IMR-90 (cell line): ENCODE data around the gene EBF3. TPM values are rescaled to one million over a fixed set of nuclear protein-coding genes. Genes with fewer than 3 reads are reported as not detected.

ENCODE experiments used
- ATAC-seq: fragments of 200-7000 bp; cut with Tn5 transposase; 2 replicates; pipeline ENCODE4 v1.9.1; 2020; ENCODE audit warnings: low read depth, mild to moderate bottlenecking, moderate library complexity
- BruUV-seq: library from RNA; stranded (reverse); fragments of 400-500 nt; replicated peaks from 2 replicates; lab custom pipeline; 2021; lab: Mats Ljungman, UMichigan
- CTCF ChIA-PET: fragments of 300-600 bp; formaldehyde crosslinking; extraction: SDS; loops from one replicate; lab custom pipeline; 2021; ENCODE audit warnings: antibody characterized with exemption; lab: Yijun Ruan, JAX
- POLR2A ChIA-PET: fragments of 300-600 bp; sonication (Branson Sonifier 250); formaldehyde crosslinking; loops from one replicate; lab custom pipeline; 2022; ENCODE audit warnings: antibody characterized with exemption; ENCODE audit not compliant: unreplicated experiment; lab: Charles Lee
- DNase-seq: peaks from one replicate; pipeline ENCODE4 v3.0.0; 2013
- H2AFZ ChIP-seq: replicated peaks from 2 replicates; pipeline ENCODE3; 2013; ENCODE audit warnings: low read length, mild to moderate bottlenecking; ENCODE audit not compliant: poor library complexity
- H2AK5ac ChIP-seq: 2 replicates; pipeline ENCODE4 v1.6.1; 2013; ENCODE audit warnings: low read depth, low read length, inconsistent platforms
- H2AK9ac ChIP-seq: replicated peaks from 2 replicates; pipeline ENCODE3; 2013; ENCODE audit warnings: mild to moderate bottlenecking, low read depth, low read length, moderate library complexity; ENCODE audit not compliant: poor library complexity
- H2BK120ac ChIP-seq: 2 replicates; pipeline ENCODE4 v1.6.1; 2013; ENCODE audit warnings: low read depth, low read length, inconsistent platforms
- H2BK15ac ChIP-seq: 3 replicates; pipeline ENCODE4 v1.6.1; 2013; ENCODE audit warnings: low read depth, low read length, inconsistent platforms
- H2BK20ac ChIP-seq: 2 replicates; pipeline ENCODE4 v1.6.1; 2013; ENCODE audit warnings: low read depth, mild to moderate bottlenecking, inconsistent platforms, low read length, moderate library complexity
- H2BK5ac ChIP-seq: 2 replicates; pipeline ENCODE4 v1.6.1; 2013; ENCODE audit warnings: mild to moderate bottlenecking, low read depth, low read length, inconsistent platforms; ENCODE audit not compliant: poor library complexity, severe bottlenecking
- H3K14ac ChIP-seq: replicated peaks from 2 replicates; pipeline ENCODE4 v1.6.1; 2013; ENCODE audit warnings: low read depth, low read length, inconsistent platforms
- H3K18ac ChIP-seq: 2 replicates; pipeline ENCODE4 v1.6.1; 2013; ENCODE audit warnings: low read depth, low read length, control low read depth
- H3K23ac ChIP-seq: 2 replicates; pipeline ENCODE4 v1.6.1; 2013; ENCODE audit warnings: low read depth, low read length, inconsistent platforms
- H3K27ac ChIP-seq: 2 replicates; pipeline ENCODE4 v1.5.1; 2013; ENCODE audit warnings: mild to moderate bottlenecking, control low read depth, low read length; ENCODE audit not compliant: insufficient read depth
- H3K27me3 ChIP-seq: 2 replicates; pipeline ENCODE4 v1.6.1; 2013; ENCODE audit warnings: low read length; ENCODE audit not compliant: control insufficient read depth, insufficient read depth
- H3K36me3 ChIP-seq: 2 replicates; pipeline ENCODE4 v1.6.1; 2013; ENCODE audit warnings: low read length, mixed read lengths; ENCODE audit not compliant: control insufficient read depth, insufficient read depth
- H3K4ac ChIP-seq: 2 replicates; pipeline ENCODE4 v1.6.1; 2013; ENCODE audit warnings: low read depth, low read length, inconsistent platforms
- H3K4me1 ChIP-seq: 2 replicates; pipeline ENCODE4 v1.6.1; 2013; ENCODE audit warnings: low read length, mixed read lengths; ENCODE audit not compliant: control insufficient read depth, insufficient read depth
- H3K4me2 ChIP-seq: 2 replicates; pipeline ENCODE4 v1.6.1; 2013; ENCODE audit warnings: low read depth, mild to moderate bottlenecking, control low read depth, low read length, moderate library complexity
- H3K4me3 ChIP-seq: 2 replicates; pipeline ENCODE4 v1.5.1; 2013; ENCODE audit warnings: low read depth, mild to moderate bottlenecking, control low read depth, low read length, moderate library complexity; ENCODE audit not compliant: insufficient read depth
- H3K56ac ChIP-seq: 2 replicates; pipeline ENCODE4 v1.6.1; 2013; ENCODE audit warnings: low read length, inconsistent platforms; ENCODE audit not compliant: insufficient read depth; ENCODE audit errors: extremely low read depth
- H3K79me1 ChIP-seq, 2 experiments: 2 replicates each; pipeline ENCODE4 v1.6.1; 2013; ENCODE audit warnings: low read length in 2 of 2, inconsistent platforms in 1 of 2, low read depth in 1 of 2
- H3K9ac ChIP-seq: 2 replicates; pipeline ENCODE4 v1.6.1; 2013; ENCODE audit warnings: low read depth, low read length, control low read depth
- H3K9me1 ChIP-seq: 2 replicates; pipeline ENCODE4 v1.6.1; 2013; ENCODE audit warnings: low read length, inconsistent platforms; ENCODE audit not compliant: insufficient read depth
- H3K9me3 ChIP-seq: 2 replicates; pipeline ENCODE4 v1.6.1; 2013; ENCODE audit warnings: low read length; ENCODE audit not compliant: control insufficient read depth, insufficient read depth
- H4K20me1 ChIP-seq: 2 replicates; pipeline ENCODE4 v1.6.1; 2013; ENCODE audit warnings: low read length, inconsistent platforms; ENCODE audit not compliant: insufficient read depth
- H4K5ac ChIP-seq: 2 replicates; pipeline ENCODE4 v1.6.1; 2013; ENCODE audit warnings: mild to moderate bottlenecking, low read depth, low read length, control low read depth
- H4K8ac ChIP-seq, 2 experiments: 2 replicates each; pipeline ENCODE4 v1.6.1; 2013; ENCODE audit warnings: low read depth in 2 of 2, low read length in 2 of 2, control low read depth in 1 of 2, inconsistent platforms in 1 of 2
- H4K91ac ChIP-seq: 2 replicates; pipeline ENCODE4 v1.6.1; 2013; ENCODE audit warnings: low read depth, low read length, inconsistent platforms; ENCODE audit not compliant: insufficient read depth
- BHLHE40 ChIP-seq: fragments of 150-350 bp; IDR thresholded peaks from 2 replicates; pipeline ENCODE4 v1.6.1; 2016; ENCODE audit warnings: mild to moderate bottlenecking, low read depth, low read length
- FOS ChIP-seq: fragments of 150-350 bp; IDR thresholded peaks from 2 replicates; pipeline ENCODE4 v1.6.1; 2016; ENCODE audit warnings: low read depth, low read length
- WGBS, 2 experiments: methylation state at CpG; one replicate each; pipeline versions ENCODE4 v1.1.5 to v1.1.7; 2013; ENCODE audit warnings: missing lambda C conversion rate in 2 of 2; ENCODE audit not compliant: insufficient read length in 1 of 2; ENCODE audit errors: extremely low coverage in 2 of 2; 5-methylcytosine and 5-hydroxymethylcytosine counted together
- dilution Hi-C: fragments of 300-500 bp; cut with HindIII; formaldehyde crosslinking; loops from one replicate; pipeline ENCODE4 v1.14.3; 2018; ENCODE audit warnings: low sequenced_read_pairs; ENCODE audit not compliant: unreplicated experiment
- in situ Hi-C: fragments of 300-500 bp; cut with MboI; formaldehyde crosslinking; loops from 3 replicates; pipeline ENCODE4 v1.14.3; 2019; ENCODE audit warnings: low sequenced_read_pairs, inconsistent platforms, mixed read lengths
- intact Hi-C: fragments of 100-400 bp; cut with micrococcal nuclease; formaldehyde crosslinking; loops from 2 replicates; pipeline ENCODE4 v1.10.0; 2022
- polyA plus RNA-seq, 3 experiments: library from polyadenylated mRNA; depleted of rRNA; stranded (reverse); fragments of >200 nt; gene quantifications; 2 replicates each; pipeline ENCODE4 v1.2.3, GENCODE V29; 2012; ENCODE audit warnings: low replicate concordance in 1 of 3
- total RNA-seq: library from RNA; depleted of rRNA; stranded (reverse); fragments of >200 nt; gene quantifications from 2 replicates; pipeline ENCODE4 v1.2.3, GENCODE V29; 2012
- TF ChIP-seq, protein P1 (sequence below): fragments of 150-350 bp; IDR thresholded peaks from 2 replicates; pipeline ENCODE4 v1.6.1; 2017; ENCODE audit warnings: mild to moderate bottlenecking, antibody characterized with exemption, low read length, low read depth

The EBF3 gene
- total and polyA plus RNA-seq, 2 of the 4 experiments (the other 2 are of a cell fraction), result 0.36 to 0.70 TPM

DNA sequence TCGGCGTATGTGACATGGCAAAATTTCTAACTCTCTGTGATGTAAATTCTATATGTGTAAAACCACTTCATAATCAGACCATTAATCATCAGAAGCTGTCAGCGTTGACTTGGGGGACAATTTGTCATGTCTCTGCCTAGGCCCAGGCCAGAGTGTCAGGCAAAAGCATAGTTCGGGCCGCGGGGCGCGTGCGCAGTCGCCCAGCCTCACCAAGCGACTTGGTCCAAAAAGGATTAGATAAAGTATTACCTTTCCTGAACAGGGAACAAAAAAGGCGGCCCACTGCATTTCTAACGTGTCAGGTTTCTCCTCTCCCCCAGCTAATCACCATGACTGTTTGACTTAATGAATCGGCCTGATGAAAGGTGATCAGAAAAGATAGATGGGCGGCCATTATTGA is 114.2 kb downstream of the EBF3 start:
- Histone ChIP-seq H3K9me1 (no peaks in the 10 kb centered on the region), H3K18ac (no peak overlapping the region), H4K8ac (no peak overlapping the region), H3K23ac (no peak overlapping the region), H3K14ac (no peak overlapping the region), H3K4me3 (no peak overlapping the region), H4K91ac (no peak overlapping the region), H2BK15ac (no peak overlapping the region), H2AK9ac (no peak overlapping the region), H2BK120ac (no peak overlapping the region), H4K5ac (no peak overlapping the region), H3K36me3 (peaks cover 1% of the 10 kb centered on the region; the same call in 1 of the 2 replicates), H4K20me1 (no peaks in the 10 kb centered on the region), H3K27me3 (no peaks in the 10 kb centered on the region), H2AK5ac (no peak overlapping the region), H3K79me1 (no peaks in the 10 kb centered on the region), H2BK5ac (no peak overlapping the region), H3K4me2 (no peak overlapping the region), H3K4me1 (no peaks in the 10 kb centered on the region), H3K27ac (no peak overlapping the region), H3K9me3 (peaks cover 2% of the 10 kb centered on the region; the same call in 1 of the 2 replicates), H3K9ac (no peak overlapping the region), H2AFZ (no peak overlapping the region), H3K4ac (no peak overlapping the region), H2BK20ac (no peak overlapping the region), H3K56ac (no peak overlapping the region)
- DNase-seq (no peak), ATAC-seq (no peak)
- in situ Hi-C loops, result no loop called here
- TF ChIP-seq, protein P1, sequence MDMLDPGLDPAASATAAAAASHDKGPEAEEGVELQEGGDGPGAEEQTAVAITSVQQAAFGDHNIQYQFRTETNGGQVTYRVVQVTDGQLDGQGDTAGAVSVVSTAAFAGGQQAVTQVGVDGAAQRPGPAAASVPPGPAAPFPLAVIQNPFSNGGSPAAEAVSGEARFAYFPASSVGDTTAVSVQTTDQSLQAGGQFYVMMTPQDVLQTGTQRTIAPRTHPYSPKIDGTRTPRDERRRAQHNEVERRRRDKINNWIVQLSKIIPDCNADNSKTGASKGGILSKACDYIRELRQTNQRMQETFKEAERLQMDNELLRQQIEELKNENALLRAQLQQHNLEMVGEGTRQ, result no peak
- TF ChIP-seq BHLHE40, result no peak
- no peak for TF ChIP-seq FOS
- POLR2A ChIA-PET, result no interaction called here
- no CpG with 5 or more reads among the region's 15 CpGs for WGBS, 2 experiments
- CTCF ChIA-PET, result no interaction called here
- no TSS peak for BruUV-seq
- intact Hi-C loops, result no loop called here
- dilution Hi-C loops, result no loop called here
